Muscle layer of duodenum (tissue), 2 donors: ENCODE measurements around the gene BTBD6.

Source experiments
- H3K27ac ChIP-seq: one replicate; pipeline ENCODE4 v1.7.0; 2013; ENCODE audit warnings: mild to moderate bottlenecking, low read length
- H3K27me3 ChIP-seq: one replicate; pipeline ENCODE4 v1.7.0; 2013; ENCODE audit warnings: low read depth, mild to moderate bottlenecking, control low read depth, low read length
- H3K36me3 ChIP-seq, 2 donors: one replicate each; pipeline ENCODE4 v1.7.0; 2013; ENCODE audit warnings: low read length in 2 of 2, control low read depth in 1 of 2, mild to moderate bottlenecking in 1 of 2; ENCODE audit not compliant: insufficient read depth in 2 of 2, control insufficient read depth in 1 of 2
- H3K4me1 ChIP-seq, 2 donors: one replicate each; pipeline ENCODE4 v1.7.0; 2013; ENCODE audit warnings: low read length in 2 of 2, mild to moderate bottlenecking in 2 of 2, control low read depth in 1 of 2, moderate library complexity in 1 of 2; ENCODE audit not compliant: insufficient read depth in 2 of 2, control insufficient read depth in 1 of 2
- H3K4me3 ChIP-seq, 2 donors: one replicate each; pipeline ENCODE4 v1.7.0; 2013; ENCODE audit warnings: low read length in 2 of 2, low read depth in 1 of 2, mild to moderate bottlenecking in 1 of 2
- H3K9me3 ChIP-seq, 2 donors: one replicate each; pipeline ENCODE4 v1.7.0; 2013; ENCODE audit warnings: low read length in 2 of 2, control low read depth in 1 of 2, mild to moderate bottlenecking in 1 of 2; ENCODE audit not compliant: control insufficient read depth in 1 of 2
- donor health status: healthy.

BTBD6 gene

DNA sequence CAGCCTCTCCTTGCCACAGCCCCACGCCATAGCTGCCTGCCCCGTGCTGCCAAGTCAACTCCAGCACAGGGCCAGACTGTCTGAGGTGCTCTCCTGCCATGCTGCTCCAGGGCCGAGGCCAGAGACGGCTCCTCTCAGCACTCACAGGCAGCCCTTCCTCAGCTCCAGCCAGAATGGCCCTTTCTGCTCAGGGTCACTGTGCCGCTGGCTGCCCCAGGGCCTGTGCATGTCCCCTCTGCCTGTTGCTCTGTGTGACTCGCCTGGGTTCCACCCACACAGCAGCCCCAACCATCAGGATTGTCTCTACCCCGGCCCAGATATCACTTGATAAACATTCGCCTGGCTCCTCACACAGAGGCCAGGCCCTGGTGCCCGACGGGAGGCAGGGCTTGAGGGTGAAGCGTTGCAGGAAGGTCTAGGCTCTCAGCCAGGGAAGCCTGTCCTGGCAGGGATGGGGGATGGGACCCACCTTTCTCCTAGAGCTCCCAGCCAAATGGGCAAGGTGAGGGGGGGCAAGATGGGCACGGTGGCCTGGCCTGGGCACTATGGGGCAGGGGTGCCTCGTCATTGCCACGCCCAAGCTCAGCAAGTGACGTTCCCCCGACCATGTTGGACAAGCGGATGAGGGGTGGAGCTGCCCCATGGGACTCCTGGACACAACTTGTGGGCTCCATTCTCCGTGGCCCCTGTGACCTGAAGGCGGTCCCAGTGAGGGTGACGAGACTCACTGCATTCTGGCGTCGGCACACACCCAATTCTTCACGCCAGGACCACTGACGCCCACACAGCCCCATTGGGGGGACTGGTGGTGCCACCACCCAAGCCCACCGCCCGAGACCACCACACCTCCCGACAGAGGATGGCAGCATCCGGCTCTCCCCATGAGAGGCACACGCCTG is 27.4 kb upstream of the BTBD6 start:
- Histone ChIP-seq H3K27ac (no peak overlapping the region), H3K36me3 (peaks cover 1 to 76% of the 10 kb centered on the region in 2 donors), H3K4me1 (no peaks in the 10 kb centered on the region), H3K4me3 (no peak overlapping the region), H3K27me3 (no peaks in the 10 kb centered on the region), H3K9me3 (no peaks in the 10 kb centered on the region)

DNA sequence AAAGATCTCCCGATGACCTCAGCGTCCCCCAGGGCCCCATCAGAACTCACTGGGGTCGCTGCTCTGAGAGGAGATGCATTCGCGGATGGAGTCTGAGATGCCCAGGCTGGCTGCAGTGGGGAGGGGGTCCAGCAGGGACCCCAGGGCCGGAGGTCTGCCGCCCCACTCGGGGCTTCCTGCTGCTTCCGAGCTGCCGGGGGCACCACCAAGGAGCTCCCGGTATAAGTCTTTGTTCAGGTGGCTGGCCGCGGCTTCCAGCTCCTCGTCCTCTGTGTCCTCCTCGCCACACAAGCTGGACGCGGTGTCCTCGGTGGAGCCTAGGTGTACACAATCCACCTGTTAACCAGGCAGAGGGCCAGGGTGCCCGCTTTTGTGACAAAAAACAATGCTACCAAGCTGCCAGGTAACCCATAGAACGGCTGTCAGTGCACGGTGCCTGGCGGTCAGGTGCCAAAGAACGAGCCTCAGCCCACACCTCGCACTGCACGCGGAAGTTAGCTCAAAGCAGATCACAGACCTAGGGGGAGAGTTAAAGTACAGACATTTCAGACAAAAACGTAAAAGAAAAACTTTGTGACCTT is 26.6 kb upstream of the BTBD6 start:
- H3K4me3 ChIP-seq, result no peak overlapping the region
- H3K36me3 ChIP-seq, result peaks cover 7 to 77% of the 10 kb centered on the region in 2 donors
- no peaks in the 10 kb centered on the region for H3K9me3 ChIP-seq
- no peaks in the 10 kb centered on the region for H3K27me3 ChIP-seq
- H3K4me1 ChIP-seq, result no peaks in the 10 kb centered on the region
- no peak overlapping the region for H3K27ac ChIP-seq

DNA sequence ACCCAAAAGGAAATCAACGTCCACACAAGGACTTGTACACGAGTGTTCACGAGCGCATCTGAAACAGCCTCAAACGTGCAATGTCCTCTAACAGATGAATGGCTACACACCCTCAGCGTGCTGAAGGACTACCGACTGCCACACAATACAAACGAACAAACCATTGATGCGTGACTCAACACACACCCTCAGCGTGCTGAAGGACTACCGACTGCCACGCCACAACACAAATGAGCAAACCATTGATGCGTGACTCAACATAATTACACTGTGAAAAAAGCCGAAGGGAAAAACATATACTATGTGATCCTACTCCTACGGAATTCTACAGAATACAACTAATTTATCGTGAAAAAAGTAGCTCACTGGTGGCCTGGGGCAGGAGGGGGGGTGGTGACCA is 25.1 kb upstream of the BTBD6 start:
- H3K4me3 ChIP-seq, result no peak overlapping the region
- H3K36me3 ChIP-seq, result peaks cover 7 to 66% of the 10 kb centered on the region in 2 donors
- no peak overlapping the region for H3K27ac ChIP-seq
- no peaks in the 10 kb centered on the region for H3K9me3 ChIP-seq
- H3K27me3 ChIP-seq, result no peaks in the 10 kb centered on the region
- no peaks in the 10 kb centered on the region for H3K4me1 ChIP-seq

DNA sequence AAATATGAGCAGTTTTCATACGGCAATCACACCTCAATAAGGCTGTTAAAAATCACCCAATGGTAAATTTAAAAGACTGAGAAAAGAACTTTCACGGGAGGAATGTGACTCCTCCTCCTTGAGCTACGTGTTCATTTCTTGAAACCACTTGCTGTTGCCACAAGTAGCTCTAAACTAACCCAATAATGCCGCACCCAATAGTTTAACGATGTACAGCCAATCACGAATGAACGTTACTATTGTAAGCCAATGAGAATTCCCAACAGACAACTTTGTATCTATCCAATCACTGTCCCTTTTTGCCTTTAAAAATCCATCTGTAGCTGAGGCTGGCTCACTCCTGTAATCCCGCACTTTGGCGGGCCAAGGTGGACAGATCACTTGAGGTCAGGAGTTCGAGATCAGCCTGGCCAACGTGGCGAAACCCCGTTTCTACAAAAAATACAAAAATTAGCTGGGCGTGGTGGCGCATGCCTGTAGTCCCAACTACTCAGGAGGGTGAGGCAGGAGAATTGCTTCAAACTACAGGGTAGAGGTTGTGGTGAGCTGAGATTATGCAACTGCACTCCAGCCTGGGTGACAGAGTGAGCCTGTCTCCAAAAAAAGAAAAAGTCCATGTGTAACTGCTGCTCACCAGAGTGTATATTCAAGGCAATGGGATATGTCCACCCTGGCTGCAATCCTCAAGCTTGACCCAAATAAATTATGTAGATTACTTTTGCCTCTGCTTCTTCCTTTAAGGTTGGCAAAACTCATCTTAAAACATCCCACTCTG is 24.4 kb upstream of the BTBD6 start:
- peaks cover 7 to 65% of the 10 kb centered on the region in 2 donors for H3K36me3 ChIP-seq
- H3K9me3 ChIP-seq, result no peaks in the 10 kb centered on the region
- H3K27ac ChIP-seq, result no peak overlapping the region
- no peaks in the 10 kb centered on the region for H3K4me1 ChIP-seq
- no peaks in the 10 kb centered on the region for H3K27me3 ChIP-seq
- H3K4me3 ChIP-seq, result no peak overlapping the region

DNA sequence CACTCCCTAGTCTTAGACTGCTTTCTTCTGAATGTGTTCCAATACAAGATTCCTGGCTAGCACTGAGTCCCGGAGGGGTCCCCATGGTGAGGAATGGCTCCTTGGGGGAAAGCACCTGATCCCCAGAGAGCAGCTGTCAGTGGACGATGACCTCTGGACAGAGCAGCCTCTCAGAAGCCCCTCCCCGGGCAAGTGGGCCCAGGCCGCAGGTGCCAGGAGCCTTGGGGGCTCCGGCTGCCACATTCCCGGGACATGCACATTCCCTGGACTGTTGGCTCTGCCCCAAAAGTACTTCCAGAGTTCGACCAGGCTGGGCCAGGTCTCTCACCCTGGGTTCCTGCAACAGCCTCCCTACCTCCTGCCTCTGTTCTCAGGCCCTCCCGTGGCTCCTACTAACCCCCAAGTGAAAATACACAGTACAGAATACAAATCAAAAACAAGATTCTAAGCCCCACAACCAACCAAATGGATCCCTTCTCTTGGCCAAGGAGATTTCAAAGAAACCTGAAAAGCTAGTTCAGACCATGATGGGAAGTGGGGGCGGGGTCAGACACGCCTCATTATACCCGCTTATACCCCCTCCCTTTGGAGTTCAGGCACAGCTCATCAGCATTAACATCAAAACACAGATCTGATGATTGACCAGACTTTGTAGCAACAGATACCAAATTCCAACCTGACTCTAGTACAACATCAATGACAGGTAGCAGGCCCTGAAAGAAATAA is 23.3 kb upstream of the BTBD6 start:
- H3K9me3 ChIP-seq, result no peaks in the 10 kb centered on the region
- H3K4me3 ChIP-seq, result no peak overlapping the region
- no peaks in the 10 kb centered on the region for H3K27me3 ChIP-seq
- H3K27ac ChIP-seq, result no peak overlapping the region
- no peaks in the 10 kb centered on the region for H3K4me1 ChIP-seq
- H3K36me3 ChIP-seq, result peaks cover 7 to 55% of the 10 kb centered on the region in 2 donors

DNA sequence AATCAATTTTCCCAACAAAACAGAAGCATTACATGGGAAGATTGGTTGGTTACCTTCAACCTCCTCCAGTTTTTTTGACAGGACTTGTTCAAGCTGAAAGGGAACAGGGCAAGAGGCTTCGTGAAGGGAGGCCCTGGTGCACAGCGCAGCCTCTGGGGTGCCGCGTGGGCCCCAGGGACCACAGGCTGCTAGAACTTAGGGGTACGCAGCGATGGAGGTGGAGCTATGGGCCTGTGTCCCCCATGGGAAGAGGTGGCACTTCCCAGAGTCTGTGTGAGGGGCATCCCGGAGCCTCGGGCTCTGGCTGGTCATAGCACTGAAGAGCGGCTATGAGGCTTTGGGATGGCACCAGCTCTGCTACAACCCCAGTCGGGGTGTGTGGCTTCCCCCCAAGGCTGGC is 22.1 kb upstream of the BTBD6 start:
- Histone ChIP-seq H3K4me3 (no peak overlapping the region), H3K36me3 (peaks cover 7 to 45% of the 10 kb centered on the region in 2 donors)

DNA sequence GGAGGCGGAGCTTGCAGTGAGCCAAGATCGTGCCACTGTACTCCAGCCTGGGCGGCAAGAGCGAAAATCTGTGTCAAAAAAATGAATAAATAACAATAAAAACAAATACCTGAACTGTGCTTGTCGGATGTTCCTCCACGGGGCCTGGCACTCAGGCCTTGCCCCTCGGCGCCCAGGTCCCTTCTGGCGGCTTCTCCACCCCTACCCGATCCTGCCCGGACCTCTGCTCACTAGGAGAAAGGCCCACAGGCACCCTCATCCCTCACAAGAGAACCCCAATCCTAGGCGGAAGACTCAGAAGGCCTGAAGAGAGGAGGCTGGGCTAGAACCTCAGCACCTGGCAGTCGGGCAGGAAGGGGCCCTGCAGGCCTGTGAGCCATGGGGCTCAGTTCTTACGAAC is 21.0 kb upstream of the BTBD6 start:
- Histone ChIP-seq H3K36me3 (peaks cover 7 to 43% of the 10 kb centered on the region in 2 donors), H3K9me3 (no peaks in the 10 kb centered on the region), H3K27ac (no peak overlapping the region)

More for the DNA sequence above, 22.1 kb upstream of the BTBD6 start:
- H3K4me1 ChIP-seq, result no peaks in the 10 kb centered on the region
- no peaks in the 10 kb centered on the region for H3K27me3 ChIP-seq
- H3K27ac ChIP-seq, result no peak overlapping the region
- no peaks in the 10 kb centered on the region for H3K9me3 ChIP-seq

DNA sequence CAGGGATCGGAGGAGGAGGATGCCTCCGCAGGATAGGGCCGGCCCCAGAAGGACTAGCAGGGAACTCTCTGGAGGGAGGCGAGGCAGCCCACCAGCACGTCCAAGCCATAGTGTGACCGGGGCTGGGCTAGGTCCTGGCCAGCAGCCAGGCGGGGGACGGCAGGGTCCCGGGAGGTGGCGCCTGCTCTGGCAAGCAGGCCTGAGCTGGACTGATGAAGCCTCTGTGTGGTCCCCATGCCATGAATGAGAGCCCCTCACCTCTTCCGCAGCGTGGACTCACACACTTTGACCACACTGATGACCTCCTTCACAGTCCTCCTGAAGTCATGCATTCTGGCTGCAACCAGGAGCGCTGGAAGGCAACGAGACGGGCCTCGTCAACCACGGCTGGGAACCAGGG is 19.8 kb upstream of the BTBD6 start:
- H3K27ac ChIP-seq, result no peak overlapping the region
- H3K9me3 ChIP-seq, result no peaks in the 10 kb centered on the region
- no peaks in the 10 kb centered on the region for H3K4me1 ChIP-seq
- H3K27me3 ChIP-seq, result no peaks in the 10 kb centered on the region
- peaks cover 7 to 39% of the 10 kb centered on the region in 2 donors for H3K36me3 ChIP-seq
- H3K4me3 ChIP-seq, result no peak overlapping the region

More for the DNA sequence above, 21.0 kb upstream of the BTBD6 start:
- Histone ChIP-seq H3K27me3 (no peaks in the 10 kb centered on the region), H3K4me1 (no peaks in the 10 kb centered on the region), H3K4me3 (no peak overlapping the region)

DNA sequence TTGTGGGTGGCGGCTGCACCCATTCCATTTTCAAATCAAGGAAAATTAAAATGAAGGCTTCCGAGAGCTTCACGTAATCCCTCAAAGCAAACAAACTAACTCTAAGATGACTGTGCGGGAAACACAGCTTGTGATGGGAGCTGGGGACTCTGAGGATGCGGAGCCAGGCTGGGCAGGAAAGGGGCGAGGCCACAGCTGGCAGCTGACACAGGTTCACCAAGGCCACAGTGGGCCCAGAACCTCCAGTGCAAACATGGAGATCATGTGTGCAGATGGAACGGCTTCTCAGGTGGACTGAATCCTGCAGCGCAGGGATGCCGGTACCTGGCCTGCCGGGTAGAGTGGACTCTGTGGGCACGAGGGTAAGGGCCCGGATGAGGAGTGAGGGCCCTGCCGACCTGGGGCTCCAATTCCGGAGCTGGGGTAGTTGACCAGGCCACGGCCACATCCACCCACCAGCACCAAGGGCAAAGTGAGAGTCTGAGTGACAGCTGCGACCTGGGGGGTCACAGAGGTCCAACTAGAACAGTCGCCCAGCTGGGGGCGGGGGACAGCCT is 19.2 kb upstream of the BTBD6 start:
- Histone ChIP-seq H3K4me1 (no peaks in the 10 kb centered on the region), H3K9me3 (no peaks in the 10 kb centered on the region), H3K27me3 (no peaks in the 10 kb centered on the region), H3K27ac (no peak overlapping the region), H3K36me3 (peaks cover 7 to 34% of the 10 kb centered on the region in 2 donors), H3K4me3 (no peak overlapping the region)

DNA sequence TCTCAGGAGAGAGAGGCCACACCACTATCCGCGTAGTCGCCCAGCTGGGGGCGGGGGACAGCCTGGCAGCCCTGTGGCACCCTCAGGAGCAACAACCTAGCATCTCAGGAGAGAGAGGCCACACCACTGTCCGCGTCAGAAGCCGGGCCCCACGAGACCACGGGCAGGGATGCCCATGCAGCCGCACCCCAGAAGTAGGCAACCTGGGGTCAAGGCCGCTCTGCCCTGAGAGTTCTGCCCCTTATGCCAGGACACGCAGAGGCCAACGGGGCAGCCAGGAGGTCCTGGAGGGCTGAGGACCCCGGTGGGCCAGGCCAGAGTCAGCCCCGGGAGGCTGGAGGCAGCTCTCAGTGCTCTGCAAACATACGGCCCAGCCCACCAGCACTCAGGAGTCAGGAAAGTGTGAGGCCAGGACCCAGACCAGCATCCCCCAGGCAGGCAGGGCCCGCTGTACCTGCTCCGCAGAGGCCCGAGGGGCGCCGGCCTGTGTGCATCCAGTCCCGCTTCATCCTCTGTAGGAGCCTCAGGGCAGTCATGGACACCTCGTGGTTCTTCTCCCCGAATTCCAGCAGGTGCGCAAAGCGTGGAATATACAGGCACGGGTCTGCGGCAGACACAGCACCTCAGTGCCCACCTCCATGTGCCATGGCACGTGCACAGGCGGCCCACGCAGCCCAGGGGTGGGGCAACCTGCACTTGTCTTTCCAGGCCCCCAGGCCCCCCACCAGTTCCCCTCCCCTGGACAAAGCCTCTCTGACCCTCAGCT is 7.3 kb upstream of the BTBD6 start:
- Histone ChIP-seq H3K9me3 (no peaks in the 10 kb centered on the region), H3K27ac (no peak overlapping the region), H3K27me3 (no peaks in the 10 kb centered on the region), H3K4me1 (no peaks in the 10 kb centered on the region), H3K4me3 (no peak overlapping the region), H3K36me3 (peaks cover 0 to 17% of the 10 kb centered on the region in 2 donors)
